Middle frontal gyrus (tissue), 1 donor: Measurements from ENCODE around the gene MRGPRD.

Experiments used
- DNase-seq: peaks from one replicate; pipeline ENCODE4 v3.0.0-alpha.2; 2015; ENCODE audit warnings: low spot score; ENCODE audit errors: extremely low spot score

MRGPRD gene

GRCh38 chr11:68947151-68947550 is 33.6 kb downstream of the MRGPRD start:
- no peak for DNase-seq

- DNase-seq: no peak
Measured at GRCh38 chr11:68946416-68947090, 34.2 kb downstream of the MRGPRD start.

GRCh38 chr11:68942751-68943271 is 38.0 kb downstream of the MRGPRD start:
- DNase-seq: no peak

GRCh38 chr11:68942095-68942620 is 38.6 kb downstream of the MRGPRD start:
- DNase-seq: no peak

GRCh38 chr11:68941324-68942094 is 39.3 kb downstream of the MRGPRD start:
- no peak for DNase-seq

GRCh38 chr11:68940651-68941323 is 40.0 kb downstream of the MRGPRD start:
- no peak for DNase-seq

GRCh38 chr11:68939583-68940555 is 40.9 kb downstream of the MRGPRD start:
- no peak for DNase-seq

- DNase-seq: no peak
Measured at GRCh38 chr11:68938816-68939582, 41.8 kb downstream of the MRGPRD start.

- no peak for DNase-seq
Measured at GRCh38 chr11:68938088-68938487, 42.7 kb downstream of the MRGPRD start.

GRCh38 chr11:68936676-68937620 is 43.8 kb downstream of the MRGPRD start:
- no peak for DNase-seq

GRCh38 chr11:68936358-68936636 is 44.5 kb downstream of the MRGPRD start:
- DNase-seq: no peak

- DNase-seq: no peak
Measured at GRCh38 chr11:68935516-68936357, 45.0 kb downstream of the MRGPRD start.

- no peak for DNase-seq
Measured at GRCh38 chr11:68935066-68935465, 45.7 kb downstream of the MRGPRD start.

- no peak for DNase-seq
Measured at GRCh38 chr11:68934666-68935065, 46.1 kb downstream of the MRGPRD start.

- no peak for DNase-seq
Measured at GRCh38 chr11:68934321-68934645, 46.5 kb downstream of the MRGPRD start.

- no peak for DNase-seq
Measured at GRCh38 chr11:68933605-68934320, 47.0 kb downstream of the MRGPRD start.

GRCh38 chr11:68932933-68933577 is 47.7 kb downstream of the MRGPRD start:
- DNase-seq: no peak
